ENCODE measurements around the gene UST.
"Not testable (repeated sequence)": the region's sequence is repeated elsewhere in the genome, so short reads cannot be mapped to it uniquely, and the experiment has no call there.

The UST gene

GRCh38 chr6:149089510-149089909, 342.7 kb downstream of the UST start:
- no peak for DNase-seq (ENCODE audit: low spot score)

- no peak for DNase-seq (ENCODE audit: low spot score)
Observed at GRCh38 chr6:149090937-149091336, 344.1 kb downstream of the UST start.

- no peak for DNase-seq (ENCODE audit: low spot score)
Observed at GRCh38 chr6:149093643-149094042, 346.8 kb downstream of the UST start.

- DNase-seq (ENCODE audit: low spot score): no peak
Observed at GRCh38 chr6:149094156-149094555, 347.3 kb downstream of the UST start.

GRCh38 chr6:149094934-149095351, 348.1 kb downstream of the UST start:
- no peak for DNase-seq (ENCODE audit: low spot score)

GRCh38 chr6:149095842-149096241, 349.0 kb downstream of the UST start:
- DNase-seq (ENCODE audit: low spot score): no peak

- no peak for DNase-seq (ENCODE audit: low spot score)
Observed at GRCh38 chr6:149097794-149098193, 351.0 kb downstream of the UST start.

- no peak for DNase-seq (ENCODE audit: low spot score)
Observed at GRCh38 chr6:149098700-149099276, 352.0 kb downstream of the UST start.

- no peak for DNase-seq (ENCODE audit: low spot score)
Observed at GRCh38 chr6:149102324-149102723, 355.5 kb downstream of the UST start.

GRCh38 chr6:149103950-149104349, 357.1 kb downstream of the UST start:
- not testable (repeated sequence) for DNase-seq (ENCODE audit: low spot score)

- DNase-seq (ENCODE audit: low spot score): no peak
Observed at GRCh38 chr6:149107520-149107919, 360.7 kb downstream of the UST start.

GRCh38 chr6:149108038-149108748, 361.4 kb downstream of the UST start:
- DNase-seq (ENCODE audit: low spot score): no peak

- DNase-seq (ENCODE audit: low spot score): no peak
Observed at GRCh38 chr6:149108749-149109100, 361.9 kb downstream of the UST start.

- no peak for DNase-seq (ENCODE audit: low spot score)
Observed at GRCh38 chr6:149109397-149110070, 362.7 kb downstream of the UST start.

GRCh38 chr6:149111556-149112115, 364.8 kb downstream of the UST start:
- DNase-seq (ENCODE audit: low spot score): peak; percentile 58

- no peak for DNase-seq (ENCODE audit: low spot score)
Observed at GRCh38 chr6:149112976-149113375, 366.1 kb downstream of the UST start.

- no peak for DNase-seq (ENCODE audit: low spot score)
Observed at GRCh38 chr6:149114167-149114566, 367.3 kb downstream of the UST start.

GRCh38 chr6:149118737-149119653, 372.2 kb downstream of the UST start:
- no peak for DNase-seq (ENCODE audit: low spot score)

GRCh38 chr6:149122850-149123821, 376.3 kb downstream of the UST start:
- no peak for DNase-seq (ENCODE audit: low spot score)

- no peak for DNase-seq (ENCODE audit: low spot score)
Observed at GRCh38 chr6:149125309-149125708, 378.5 kb downstream of the UST start.
